Spinal cord (tissue), 10 donors: Measurements from ENCODE around the gene CERK. TPM values are rescaled to one million over a fixed set of nuclear protein-coding genes. Genes with fewer than 3 reads are reported as not detected.

Source experiments
- DNase-seq, 6 donors: peaks; one replicate each; pipeline versions ENCODE4 v3.0.0 to v3.0.0-alpha.2; 2013 to 2015; ENCODE audit warnings: low spot score in 6 of 6, low read depth in 4 of 6
- H3K27ac ChIP-seq: one replicate; pipeline ENCODE4 v1.5.1; 2013; ENCODE audit warnings: low read depth, low read length, control low read depth
- H3K27me3 ChIP-seq: one replicate; pipeline ENCODE4 v1.6.1; 2013; ENCODE audit warnings: low read length; ENCODE audit not compliant: control insufficient read depth, insufficient read depth
- H3K36me3 ChIP-seq: one replicate; pipeline ENCODE4 v1.6.1; 2013; ENCODE audit warnings: low read length; ENCODE audit not compliant: control insufficient read depth, insufficient read depth
- H3K4me1 ChIP-seq: one replicate; pipeline ENCODE4 v1.6.1; 2013; ENCODE audit warnings: low read length; ENCODE audit not compliant: control insufficient read depth, insufficient read depth
- H3K4me3 ChIP-seq: one replicate; pipeline ENCODE4 v1.5.1; 2013; ENCODE audit warnings: low read depth, low read length, control low read depth
- H3K9me3 ChIP-seq: one replicate; pipeline ENCODE4 v1.6.1; 2013; ENCODE audit warnings: low read length; ENCODE audit not compliant: control insufficient read depth, insufficient read depth
- WGBS: methylation state at CpG from one replicate; pipeline ENCODE4 v1.1.5; 2013; ENCODE audit warnings: missing lambda C conversion rate; ENCODE audit not compliant: insufficient coverage; 5-methylcytosine and 5-hydroxymethylcytosine counted together
- polyA plus RNA-seq, 2 donors: library from polyadenylated mRNA; unstranded; fragments of 120-200 nt; gene quantifications; one replicate each; pipeline ENCODE4 v1.2.1, GENCODE V29; 2013; ENCODE audit not compliant: insufficient read length in 2 of 2
- total RNA-seq, 2 donors: library from RNA; depleted of rRNA in 1 of 2; stranded (reverse); fragments of 120-200 nt in 1 of 2; fragments of >200 nt in 1 of 2; gene quantifications; one replicate each; pipeline versions ENCODE4 v1.2.3 to v1.2.4, GENCODE V29; 2013 to 2014
- donor health status: healthy.

Gene CERK
- total and polyA plus RNA-seq, 4 donors = 43.1 to 55.3 (median 54.5) TPM

GRCh38 chr22:46710806-46711205 lies 27.2 kb downstream of the CERK start:
- Histone ChIP-seq H3K27ac (no peak overlapping the region), H3K4me1 (no peaks in the 10 kb centered on the region), H3K4me3 (no peak overlapping the region), H3K36me3 (peaks cover 68% of the 10 kb centered on the region), H3K27me3 (no peaks in the 10 kb centered on the region), H3K9me3 (no peaks in the 10 kb centered on the region)
- no peak for DNase-seq
- 94% methylated on average over 3 of the region's 11 CpGs for WGBS

GRCh38 chr22:46708766-46709330 lies 29.2 kb downstream of the CERK start:
- Histone ChIP-seq H3K27me3 (no peaks in the 10 kb centered on the region), H3K4me3 (no peak overlapping the region), H3K27ac (no peak overlapping the region), H3K4me1 (no peaks in the 10 kb centered on the region), H3K9me3 (no peaks in the 10 kb centered on the region), H3K36me3 (peaks cover 78% of the 10 kb centered on the region)
- WGBS = 96% methylated on average over 17 of the region's 17 CpGs
- no peak for DNase-seq

GRCh38 chr22:46707827-46708570 lies 30.1 kb downstream of the CERK start:
- H3K4me1 ChIP-seq = no peaks in the 10 kb centered on the region
- no peak for DNase-seq
- 96% methylated on average over 31 of the region's 32 CpGs for WGBS
- no peaks in the 10 kb centered on the region for H3K27me3 ChIP-seq
- H3K27ac ChIP-seq = no peak overlapping the region
- H3K9me3 ChIP-seq = no peaks in the 10 kb centered on the region
- H3K4me3 ChIP-seq = no peak overlapping the region
- H3K36me3 ChIP-seq = peaks cover 80% of the 10 kb centered on the region

- no peaks in the 10 kb centered on the region for H3K9me3 ChIP-seq
These were observed 30.7 kb downstream of the CERK start for GRCh38 chr22:46707305-46707704.

GRCh38 chr22:46706060-46706459 lies 32.0 kb downstream of the CERK start:
- H3K27ac ChIP-seq = no peak overlapping the region
- no peaks in the 10 kb centered on the region for H3K27me3 ChIP-seq
- 92% methylated on average over 5 of the region's 12 CpGs for WGBS
- peaks cover 86% of the 10 kb centered on the region for H3K36me3 ChIP-seq
- no peak for DNase-seq
- H3K4me3 ChIP-seq = no peak overlapping the region
- no peaks in the 10 kb centered on the region for H3K9me3 ChIP-seq
- H3K4me1 ChIP-seq = no peaks in the 10 kb centered on the region

More at GRCh38 chr22:46707305-46707704, 30.7 kb downstream of the CERK start:
- WGBS = 94% methylated on average over 10 of the region's 13 CpGs
- H3K36me3 ChIP-seq = peaks cover 82% of the 10 kb centered on the region
- no peaks in the 10 kb centered on the region for H3K27me3 ChIP-seq
- no peaks in the 10 kb centered on the region for H3K4me1 ChIP-seq
- no peak overlapping the region for H3K27ac ChIP-seq
- no peak for DNase-seq
- no peak overlapping the region for H3K4me3 ChIP-seq

GRCh38 chr22:46703996-46704370 lies 34.1 kb downstream of the CERK start:
- Histone ChIP-seq H3K27me3 (no peaks in the 10 kb centered on the region), H3K4me1 (no peaks in the 10 kb centered on the region), H3K9me3 (no peaks in the 10 kb centered on the region), H3K36me3 (peaks cover 93% of the 10 kb centered on the region), H3K4me3 (no peak overlapping the region), H3K27ac (no peak overlapping the region)
- no peak for DNase-seq
- 96% methylated on average over 3 of the region's 6 CpGs for WGBS

GRCh38 chr22:46703171-46703995 lies 34.7 kb downstream of the CERK start:
- Histone ChIP-seq H3K27ac (no peak overlapping the region), H3K9me3 (no peaks in the 10 kb centered on the region), H3K4me3 (no peak overlapping the region), H3K27me3 (no peaks in the 10 kb centered on the region), H3K4me1 (no peaks in the 10 kb centered on the region), H3K36me3 (peaks cover 93% of the 10 kb centered on the region)
- no peak for DNase-seq
- WGBS = 90% methylated on average over 20 of the region's 26 CpGs

GRCh38 chr22:46701262-46701661 lies 36.8 kb downstream of the CERK start:
- Histone ChIP-seq H3K4me1 (no peaks in the 10 kb centered on the region), H3K9me3 (no peaks in the 10 kb centered on the region), H3K27me3 (no peaks in the 10 kb centered on the region), H3K27ac (no peak overlapping the region), H3K36me3 (peaks cover 95% of the 10 kb centered on the region), H3K4me3 (no peak overlapping the region)
- DNase-seq = no peak
- 96% methylated on average over 33 of the region's 33 CpGs for WGBS

GRCh38 chr22:46699091-46699490 lies 39.0 kb downstream of the CERK start:
- no peak overlapping the region for H3K4me3 ChIP-seq
- WGBS = 98% methylated on average over 10 of the region's 17 CpGs
- peaks cover 100% of the 10 kb centered on the region for H3K36me3 ChIP-seq
- peaks cover 9% of the 10 kb centered on the region for H3K4me1 ChIP-seq
- DNase-seq = no peak
- H3K27ac ChIP-seq = no peak overlapping the region
- H3K27me3 ChIP-seq = no peaks in the 10 kb centered on the region
- H3K9me3 ChIP-seq = no peaks in the 10 kb centered on the region
